ENCODE measurements around the gene PWWP2A.

Gene PWWP2A

GRCh38 chr5:160044967-160045366, 74.3 kb downstream of the PWWP2A start:
- WGBS, result 86% methylated on average over 2 of the region's 3 CpGs
- no peaks in the 10 kb centered on the region for H3K9me3 ChIP-seq (ENCODE audit: control insufficient read depth, low read length)
- no peak overlapping the region for H4K91ac ChIP-seq (ENCODE audit: low read length)
- H2BK120ac ChIP-seq (ENCODE audit: low read depth, low read length), result no peak overlapping the region
- H3K23ac ChIP-seq (ENCODE audit: low read length in 2 of 2), result no peak overlapping the region
- H3K4me3 ChIP-seq (ENCODE audit: insufficient read depth in 1 of 2, low read depth in 1 of 2, low read length in 2 of 2), result no peak overlapping the region
- H2BK5ac ChIP-seq (ENCODE audit: low read depth, low read length, poor library complexity, severe bottlenecking), result no peak overlapping the region
- no peak overlapping the region for H2BK15ac ChIP-seq (ENCODE audit: low read depth, poor library complexity, severe bottlenecking)
- no peak overlapping the region for H3K9ac ChIP-seq (ENCODE audit: low read length)
- H3K27me3 ChIP-seq (ENCODE audit: control insufficient read depth in 1 of 2, insufficient read depth in 1 of 2, low read length in 2 of 2), result no peaks in the 10 kb centered on the region
- no peak overlapping the region for H3K27ac ChIP-seq (ENCODE audit: low read length, poor library complexity, severe bottlenecking)
- H3K4ac ChIP-seq (ENCODE audit: low read depth in 1 of 2, low read length in 2 of 2), result no peak overlapping the region
- H3K4me1 ChIP-seq (ENCODE audit: control insufficient read depth, insufficient read depth, low read depth, low read length), result no peaks in the 10 kb centered on the region
- no peak overlapping the region for H3K4me2 ChIP-seq (ENCODE audit: low read length, poor library complexity, severe bottlenecking)
- no peak overlapping the region for H2AFZ ChIP-seq (ENCODE audit: low read depth, low read length)
- no peak overlapping the region for H4K8ac ChIP-seq (ENCODE audit: low read length)
- no peak overlapping the region for H3K14ac ChIP-seq (ENCODE audit: low read length in 2 of 2)
- no peak overlapping the region for H2AK5ac ChIP-seq (ENCODE audit: low read length, severe bottlenecking)
- H3K36me3 ChIP-seq (ENCODE audit: control insufficient read depth in 1 of 2, insufficient read depth in 2 of 2, low read depth in 1 of 2, low read length in 2 of 2), result peaks cover 18 to 43% of the 10 kb centered on the region in 2 experiments
- H3K18ac ChIP-seq (ENCODE audit: low read depth in 1 of 2, low read length in 2 of 2), result no peak overlapping the region
- peaks cover 7% of the 10 kb centered on the region for H3K79me1 ChIP-seq (replicated peaks; ENCODE audit: low read length, poor library complexity, severe bottlenecking)
- DNase-seq, result no peak
- no peak overlapping the region for H2BK12ac ChIP-seq (ENCODE audit: low read length in 2 of 2)

- H3K14ac ChIP-seq (ENCODE audit: low read length in 2 of 2), result no peak overlapping the region
- 82% methylated on average over 1 of the region's 1 CpG for WGBS
- no peak overlapping the region for H2BK15ac ChIP-seq (ENCODE audit: low read depth, poor library complexity, severe bottlenecking)
- H3K27ac ChIP-seq (ENCODE audit: low read length, poor library complexity, severe bottlenecking), result no peak overlapping the region
- no peaks in the 10 kb centered on the region for H3K9me3 ChIP-seq (ENCODE audit: control insufficient read depth, low read length)
- H2AFZ ChIP-seq (ENCODE audit: low read depth, low read length), result no peak overlapping the region
- no peak overlapping the region for H3K4me2 ChIP-seq (ENCODE audit: low read length, poor library complexity, severe bottlenecking)
- no peak overlapping the region for H3K18ac ChIP-seq (ENCODE audit: low read depth in 1 of 2, low read length in 2 of 2)
- no peak overlapping the region for H2BK12ac ChIP-seq (ENCODE audit: low read length in 2 of 2)
- H2BK5ac ChIP-seq (ENCODE audit: low read depth, low read length, poor library complexity, severe bottlenecking), result no peak overlapping the region
- H2AK5ac ChIP-seq (ENCODE audit: low read length, severe bottlenecking), result no peak overlapping the region
- DNase-seq, result no peak
- no peak overlapping the region for H3K23ac ChIP-seq (ENCODE audit: low read length in 2 of 2)
- H2BK120ac ChIP-seq (ENCODE audit: low read depth, low read length), result no peak overlapping the region
- peaks cover 7% of the 10 kb centered on the region for H3K79me1 ChIP-seq (replicated peaks; ENCODE audit: low read length, poor library complexity, severe bottlenecking)
- H3K4ac ChIP-seq (ENCODE audit: low read depth in 1 of 2, low read length in 2 of 2), result no peak overlapping the region
- H4K8ac ChIP-seq (ENCODE audit: low read length), result no peak overlapping the region
- H3K36me3 ChIP-seq (ENCODE audit: control insufficient read depth in 1 of 2, insufficient read depth in 2 of 2, low read depth in 1 of 2, low read length in 2 of 2), result peaks cover 13 to 42% of the 10 kb centered on the region in 2 experiments
- H3K27me3 ChIP-seq (ENCODE audit: control insufficient read depth in 1 of 2, insufficient read depth in 1 of 2, low read length in 2 of 2), result no peaks in the 10 kb centered on the region
- no peak overlapping the region for H4K91ac ChIP-seq (ENCODE audit: low read length)
- no peaks in the 10 kb centered on the region for H3K4me1 ChIP-seq (ENCODE audit: control insufficient read depth, insufficient read depth, low read depth, low read length)
- H3K9ac ChIP-seq (ENCODE audit: low read length), result no peak overlapping the region
- H3K4me3 ChIP-seq (ENCODE audit: insufficient read depth in 1 of 2, low read depth in 1 of 2, low read length in 2 of 2), result no peak overlapping the region
Observed at GRCh38 chr5:160044391-160044804, 74.9 kb downstream of the PWWP2A start.

GRCh38 chr5:160042671-160043070, 76.6 kb downstream of the PWWP2A start:
- Histone ChIP-seq H2AK5ac (ENCODE audit: low read length, severe bottlenecking) (no peak overlapping the region), H3K36me3 (ENCODE audit: control insufficient read depth in 1 of 2, insufficient read depth in 2 of 2, low read depth in 1 of 2, low read length in 2 of 2) (peaks cover 13 to 52% of the 10 kb centered on the region in 2 experiments), H3K14ac (ENCODE audit: low read length in 2 of 2) (no peak overlapping the region), H2BK15ac (ENCODE audit: low read depth, poor library complexity, severe bottlenecking) (no peak overlapping the region), H3K4ac (ENCODE audit: low read depth in 1 of 2, low read length in 2 of 2) (no peak overlapping the region), H2AFZ (ENCODE audit: low read depth, low read length) (no peak overlapping the region), H3K18ac (ENCODE audit: low read depth in 1 of 2, low read length in 2 of 2) (no peak overlapping the region), H3K9ac (ENCODE audit: low read length) (no peak overlapping the region), H3K27me3 (ENCODE audit: control insufficient read depth in 1 of 2, insufficient read depth in 1 of 2, low read length in 2 of 2) (no peaks in the 10 kb centered on the region), H2BK12ac (ENCODE audit: low read length in 2 of 2) (no peak overlapping the region), H3K4me3 (ENCODE audit: insufficient read depth in 1 of 2, low read depth in 1 of 2, low read length in 2 of 2) (no peak overlapping the region), H3K27ac (ENCODE audit: low read length, poor library complexity, severe bottlenecking) (no peak overlapping the region), H4K8ac (ENCODE audit: low read length) (no peak overlapping the region), H4K91ac (ENCODE audit: low read length) (no peak overlapping the region), H3K4me2 (ENCODE audit: low read length, poor library complexity, severe bottlenecking) (no peak overlapping the region), H2BK120ac (ENCODE audit: low read depth, low read length) (no peak overlapping the region), H3K9me3 (ENCODE audit: control insufficient read depth, low read length) (no peaks in the 10 kb centered on the region), H3K23ac (ENCODE audit: low read length in 2 of 2) (no peak overlapping the region), H2BK5ac (ENCODE audit: low read depth, low read length, poor library complexity, severe bottlenecking) (no peak overlapping the region), H3K4me1 (ENCODE audit: control insufficient read depth, insufficient read depth, low read depth, low read length) (no peaks in the 10 kb centered on the region), H3K79me1 (replicated peaks; ENCODE audit: low read length, poor library complexity, severe bottlenecking) (peaks cover 3% of the 10 kb centered on the region)
- DNase-seq, result no peak
- 85% methylated on average over 3 of the region's 3 CpGs for WGBS

Measured in mesenchymal stem cell (in vitro differentiated cells and primary cell).